SIG-M5 treated with dmso at 0.1 percent for 504 hours (cell line): Measurements from ENCODE around the gene DHRS3.

Source experiments
- DNase-seq: peaks from one replicate; lab custom pipeline; 2025; ENCODE audit not compliant: unreplicated experiment; lab: John Stamatoyannopoulos, UW

DHRS3 gene

GRCh38 chr1:12521096-12521495, 96.9 kb downstream of the DHRS3 start:
- no peak for DNase-seq

- no peak for DNase-seq
These were observed 98.2 kb downstream of the DHRS3 start for GRCh38 chr1:12519693-12520364.

DNA sequence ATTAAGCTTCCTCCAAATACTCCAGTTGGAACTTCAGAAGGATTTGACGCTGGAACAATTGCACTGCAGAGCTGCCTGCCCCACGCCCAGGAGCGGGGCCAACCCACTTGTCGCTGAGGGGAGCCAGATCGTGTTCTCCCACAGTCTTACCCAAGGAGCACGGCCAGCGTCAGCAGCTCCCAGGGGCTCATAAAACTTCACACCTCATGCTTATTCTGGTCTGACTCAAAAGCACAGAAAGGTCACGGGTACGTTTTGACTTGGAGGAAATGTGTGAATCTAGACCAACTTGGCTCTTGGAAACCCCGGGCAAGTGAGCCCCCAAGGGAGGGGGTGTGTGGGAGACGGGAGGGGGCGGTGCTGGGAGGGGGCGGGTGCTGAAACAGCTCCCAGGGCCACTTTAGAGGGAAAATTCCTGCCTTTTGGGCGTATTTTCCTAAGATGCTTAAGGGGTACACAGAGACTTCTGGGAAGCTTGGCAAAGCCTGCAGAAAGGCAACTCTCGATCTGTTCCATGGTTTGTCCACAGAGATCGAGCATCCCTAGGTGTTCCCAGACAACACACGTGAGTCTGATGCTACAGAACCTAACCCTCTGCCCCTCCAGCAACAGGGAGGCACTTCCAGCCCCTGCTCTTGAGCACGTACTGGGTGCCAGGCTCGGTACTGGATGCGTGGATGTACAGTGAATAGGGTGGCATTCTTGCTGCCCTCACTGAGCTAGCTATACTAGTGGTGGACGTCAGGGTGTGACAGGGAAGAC, 98.9 kb downstream of the DHRS3 start:
- no peak for DNase-seq
